COR-L47 (cell line): ENCODE data around the gene PPP1R2C.

Source experiments
- DNase-seq: peaks from one replicate; lab custom pipeline; 2025; lab: John Stamatoyannopoulos, UW

Gene PPP1R2C

DNA sequence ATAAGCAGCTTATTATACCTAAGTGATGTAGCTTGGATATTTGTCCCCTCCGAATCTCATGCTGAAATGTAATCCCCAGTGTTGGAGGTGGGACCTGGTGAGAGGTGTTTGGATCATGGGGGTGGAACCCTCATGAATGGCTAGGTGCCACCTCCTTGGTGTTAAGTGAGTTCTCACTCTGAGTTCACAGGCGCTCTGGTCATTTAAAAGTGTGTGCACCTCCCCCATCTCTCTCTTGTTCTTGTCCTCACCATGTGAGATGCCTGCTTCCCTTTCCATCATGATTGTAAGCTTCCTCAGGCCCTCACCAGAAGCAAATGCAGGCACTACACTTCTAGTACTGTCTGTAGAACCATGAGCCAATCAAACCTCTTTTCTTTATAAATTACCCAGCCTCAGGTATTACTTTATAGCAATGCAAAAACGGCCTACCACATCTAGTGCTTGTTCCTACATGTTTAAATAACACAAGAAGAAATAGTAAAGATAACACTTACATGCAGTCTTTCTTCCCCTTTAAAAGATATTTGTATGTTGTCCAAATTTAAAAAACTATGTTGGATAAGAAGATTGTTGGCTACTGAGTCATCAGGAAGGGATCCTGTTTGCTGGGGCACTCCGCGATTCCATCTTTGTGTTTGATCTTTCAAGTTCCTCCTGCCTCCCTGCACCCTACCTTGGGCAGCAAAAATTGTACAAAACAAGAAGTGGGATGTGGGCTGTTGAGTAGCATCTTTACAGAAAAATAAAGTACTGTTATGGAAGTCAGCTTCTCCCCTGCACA, 29.7 kb downstream of the PPP1R2C start:
- DNase-seq: no peak

DNA sequence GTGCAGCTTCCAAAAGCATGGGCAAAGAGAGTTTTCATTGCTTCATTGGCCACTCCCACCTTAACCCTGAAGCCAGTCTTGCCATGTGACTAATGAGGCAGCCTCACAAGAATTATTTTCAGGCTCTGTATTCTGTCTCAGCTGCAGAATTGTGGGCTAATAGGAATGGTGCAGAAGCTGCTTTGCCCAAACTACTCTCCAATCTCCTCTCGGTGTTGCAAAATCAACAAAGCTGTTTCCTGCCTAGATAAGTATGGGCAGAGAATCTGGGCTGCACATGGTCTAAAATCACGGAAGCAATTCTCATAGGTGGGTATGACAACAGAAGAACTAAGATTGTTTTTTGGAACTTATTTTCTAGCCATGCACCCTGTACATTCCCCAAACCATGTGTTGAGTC, 31.4 kb downstream of the PPP1R2C start:
- DNase-seq: no peak

DNA sequence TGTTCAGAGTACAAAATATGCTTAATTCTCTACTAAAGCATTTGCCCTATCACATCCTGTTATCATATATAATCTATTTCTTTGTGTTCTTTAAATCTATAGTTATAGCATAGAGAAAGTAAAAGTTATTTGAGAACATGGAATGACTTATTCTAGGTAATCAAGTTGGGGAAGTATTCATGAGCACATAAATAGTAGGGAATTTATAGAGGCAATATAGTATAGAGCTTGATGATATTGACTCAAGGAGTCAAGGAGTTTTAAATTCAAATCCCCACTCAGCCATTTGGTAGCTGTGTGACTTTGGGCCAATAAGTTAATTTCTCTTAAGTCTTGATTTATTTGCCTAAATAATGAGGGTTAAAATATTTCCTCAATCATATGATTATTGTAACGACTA, 37.5 kb downstream of the PPP1R2C start:
- no peak for DNase-seq

GRCh38 chrX:42739741-42740140, 38.2 kb downstream of the PPP1R2C start:
- DNase-seq: no peak

DNA sequence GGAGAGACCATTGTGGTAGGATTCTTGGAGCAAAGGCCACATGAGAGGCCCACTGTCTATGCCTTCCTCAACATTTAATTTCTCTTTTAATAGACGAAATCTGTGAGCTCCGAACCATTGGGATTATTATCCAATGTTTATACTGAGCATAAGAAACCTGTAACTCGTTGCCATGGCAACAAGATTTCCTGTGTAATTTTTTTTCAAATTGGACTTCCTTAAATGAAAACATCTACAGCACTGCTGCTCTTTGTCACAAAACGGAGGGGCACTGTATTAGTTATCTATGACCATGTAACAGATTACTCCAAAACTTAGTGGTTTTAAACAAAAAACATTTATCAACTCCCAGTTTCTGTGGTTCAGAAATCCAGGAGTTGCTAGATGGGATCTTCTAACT, 38.7 kb downstream of the PPP1R2C start:
- DNase-seq: no peak

DNA sequence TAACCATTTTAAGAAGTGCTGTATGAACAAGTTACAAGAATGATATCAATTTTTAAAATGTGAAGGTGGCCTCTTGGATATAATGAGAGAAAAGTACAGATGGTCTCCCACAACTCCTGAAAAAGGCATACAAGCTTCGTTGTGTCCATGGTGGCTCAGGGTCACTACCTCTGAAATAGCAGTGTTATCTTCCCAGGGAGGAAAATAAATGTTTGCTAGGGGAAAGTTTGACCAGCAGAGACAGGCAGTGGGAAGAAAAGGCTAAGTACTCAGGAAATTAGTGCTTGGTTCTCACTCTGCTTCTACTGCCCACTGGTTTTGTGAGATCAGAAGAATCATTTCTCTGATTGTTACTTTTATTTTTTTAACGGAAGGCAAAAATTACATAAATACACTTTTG, 39.4 kb downstream of the PPP1R2C start:
- DNase-seq: no peak

- DNase-seq: no peak
Measured at GRCh38 chrX:42735250-42735649, 42.7 kb downstream of the PPP1R2C start.

DNA sequence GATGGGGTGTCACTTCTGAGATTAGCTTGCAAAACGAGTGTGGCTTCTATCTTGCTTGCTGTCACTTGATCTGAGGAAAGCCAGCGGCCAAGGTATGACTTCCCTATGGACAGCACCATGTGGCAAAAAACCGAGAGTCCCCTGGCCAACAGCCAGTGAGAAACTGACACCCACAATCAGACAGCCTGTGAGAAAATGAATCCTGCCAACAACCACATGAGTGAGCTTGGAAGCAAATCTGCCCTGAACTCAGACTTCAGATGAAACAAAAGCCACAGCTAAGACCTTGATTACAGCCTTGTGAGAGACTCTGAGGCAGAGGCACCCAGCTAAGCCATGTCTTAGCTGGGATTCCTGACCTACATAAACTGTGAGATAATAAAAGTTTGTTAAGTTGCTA, 45.5 kb downstream of the PPP1R2C start:
- DNase-seq: no peak
